Epithelial cell of esophagus (primary cell): Measurements from ENCODE around the gene MCRIP1.

Experiments used
- DNase-seq: peaks from one replicate; pipeline ENCODE4 v3.0.0; 2010; ENCODE audit warnings: low read depth
- H3K4me3 ChIP-seq: 2 replicates; pipeline ENCODE4 v1.5.1; 2011; ENCODE audit warnings: mild to moderate bottlenecking, low read length, control low read depth
- CTCF ChIP-seq: IDR thresholded peaks from 2 replicates; pipeline ENCODE4 v1.5.1; 2011; ENCODE audit warnings: low read depth, mild to moderate bottlenecking, low read length, control low read depth, inconsistent platforms; ENCODE audit not compliant: insufficient read depth; ENCODE audit errors: missing control alignments

MCRIP1 gene

GRCh38 chr17:81829858-81830257 lies 3.2 kb downstream of the MCRIP1 start:
- H3K4me3 ChIP-seq = no peak overlapping the region
- no peak for TF ChIP-seq CTCF
- no peak for DNase-seq

DNA sequence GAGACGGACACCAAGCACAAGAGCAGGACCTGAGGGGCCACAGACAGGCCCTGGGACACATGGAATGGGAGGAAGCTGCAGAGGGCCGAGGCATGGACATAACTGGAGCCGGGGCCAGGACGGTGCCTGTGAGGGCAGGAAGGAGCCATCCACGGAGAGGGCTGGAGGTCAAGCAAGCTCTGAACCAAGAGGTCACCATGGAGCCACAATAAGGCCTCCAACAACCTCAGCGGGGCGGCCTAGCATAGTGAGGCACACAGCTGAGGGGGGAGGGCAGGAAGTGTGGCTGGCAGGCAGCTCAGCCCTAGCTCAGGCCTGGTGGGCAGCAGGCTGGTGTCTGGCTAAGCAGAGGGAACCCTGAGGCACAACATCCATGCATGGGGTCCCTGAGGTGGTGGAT lies 4.4 kb downstream of the MCRIP1 start:
- no peak for DNase-seq
- TF ChIP-seq CTCF = no peak
- no peak overlapping the region for H3K4me3 ChIP-seq

GRCh38 chr17:81825841-81826466 lies 7.1 kb downstream of the MCRIP1 start:
- no peak overlapping the region for H3K4me3 ChIP-seq
- no peak for TF ChIP-seq CTCF
- no peak for DNase-seq

DNA sequence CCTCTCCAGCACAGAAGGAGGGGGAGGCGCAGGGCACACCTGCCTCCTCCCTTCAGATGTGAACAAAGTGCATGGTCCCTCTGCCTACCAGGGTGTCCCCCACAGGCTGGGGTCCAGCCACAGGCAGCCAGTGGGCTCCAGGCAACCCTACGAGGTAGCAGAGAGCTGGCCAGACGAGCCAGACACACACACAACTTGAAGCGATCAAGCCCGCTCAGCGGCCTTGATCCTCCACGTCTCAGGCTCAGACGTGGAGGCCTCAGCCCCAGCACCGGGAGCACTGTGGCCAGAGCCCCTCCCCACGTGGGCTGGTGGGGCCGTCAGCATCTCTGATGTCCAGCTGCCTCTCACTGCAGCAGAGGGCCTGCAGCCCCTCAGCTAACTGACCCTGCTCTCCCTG lies 8.5 kb downstream of the MCRIP1 start:
- no peak for TF ChIP-seq CTCF
- no peak for DNase-seq
- H3K4me3 ChIP-seq = no peak overlapping the region

- TF ChIP-seq CTCF = no peak
- no peak overlapping the region for H3K4me3 ChIP-seq
- no peak for DNase-seq
Measured at GRCh38 chr17:81823820-81824550, 9.1 kb downstream of the MCRIP1 start.

DNA sequence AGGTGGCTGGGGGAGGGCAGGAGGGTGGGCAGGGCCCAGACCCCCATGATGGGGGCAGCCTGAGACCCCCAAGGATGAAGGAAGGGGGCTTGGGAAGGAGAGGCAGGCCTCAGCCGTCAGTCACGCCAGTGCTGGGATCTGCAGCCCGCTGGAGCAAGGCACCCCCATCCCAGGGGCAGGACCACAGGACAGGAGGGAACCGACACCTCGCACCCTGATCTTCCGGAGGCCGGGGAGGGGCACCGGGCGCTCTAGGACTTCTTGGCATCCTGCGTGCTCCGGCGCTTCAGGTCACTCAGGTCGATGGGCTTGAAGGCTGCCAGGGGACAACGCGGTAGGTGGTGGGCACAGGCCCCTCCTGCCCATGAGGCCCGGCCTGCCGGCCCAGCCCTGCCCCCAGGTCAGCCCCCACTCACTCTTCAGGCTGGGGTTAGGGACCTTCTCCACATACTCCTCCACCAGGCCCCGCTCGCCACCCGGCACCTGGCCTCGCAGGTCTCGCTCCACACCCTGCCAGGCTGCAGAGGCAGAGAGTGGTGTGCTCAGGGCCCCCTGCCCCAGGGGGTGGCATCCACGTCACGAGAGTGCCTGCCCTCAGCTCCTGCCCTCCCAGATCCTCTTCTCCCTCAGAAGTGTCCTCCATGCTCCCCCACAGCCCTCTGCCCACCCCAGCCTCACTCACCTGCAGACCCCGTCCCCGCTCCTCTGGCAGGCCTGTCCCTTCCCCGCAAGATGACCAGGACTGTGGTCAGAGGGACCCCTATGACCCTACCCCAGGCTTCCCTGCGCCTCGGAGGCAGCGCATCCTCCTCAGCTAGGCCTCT lies 9.9 kb downstream of the MCRIP1 start:
- H3K4me3 ChIP-seq = no peak overlapping the region
- no peak for DNase-seq
- no peak for TF ChIP-seq CTCF
